HG02981 (cell line): ENCODE data around the gene UBLCP1.

Experiments
- ATAC-seq: cut with Tn5 transposase; IDR thresholded peaks from one replicate; pipeline ENCODE4 v1.9.1; 2021; ENCODE audit warnings: mild to moderate bottlenecking, moderate library complexity; ENCODE audit not compliant: unreplicated experiment

The UBLCP1 gene

DNA sequence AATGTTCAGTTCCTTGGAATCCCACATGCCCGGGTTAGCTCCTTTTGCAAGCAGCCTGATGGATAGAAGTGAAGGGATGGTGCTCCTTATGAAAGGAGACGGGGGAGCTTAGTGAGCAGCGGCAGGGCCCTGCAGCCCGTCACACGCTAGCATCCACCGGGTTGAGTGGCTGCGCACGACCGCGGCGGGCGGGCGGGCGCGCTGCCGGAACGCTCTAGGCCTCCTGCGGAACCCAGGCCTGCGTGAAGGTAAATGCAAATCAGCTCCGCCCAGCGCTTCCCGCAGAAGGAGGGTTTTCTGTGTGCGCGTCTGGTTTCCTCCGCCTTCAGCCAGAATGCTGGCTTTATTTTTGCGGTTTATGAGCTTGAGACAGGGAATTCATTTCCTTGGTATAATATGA, 47.4 kb downstream of the UBLCP1 start:
- peak; percentile 44 for ATAC-seq

DNA sequence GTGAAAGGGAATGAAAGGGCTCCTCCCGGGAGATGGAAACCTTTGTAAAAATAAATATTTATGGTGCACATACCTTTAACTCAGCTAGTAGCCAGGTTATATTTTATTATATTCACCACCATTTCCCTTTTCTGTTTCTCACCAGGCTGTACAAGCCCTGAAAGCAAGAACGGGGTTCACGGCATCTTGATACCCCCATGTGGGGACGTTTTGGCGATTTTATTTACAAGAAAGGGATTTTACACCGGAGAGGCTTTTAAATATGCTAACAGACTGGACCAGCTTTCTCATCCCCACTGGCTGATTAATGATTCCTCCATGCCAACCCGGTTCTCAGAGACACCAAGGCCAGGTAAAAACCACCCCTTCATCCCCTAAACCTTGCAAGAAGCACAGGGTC, 48.0 kb downstream of the UBLCP1 start:
- ATAC-seq = no peak

DNA sequence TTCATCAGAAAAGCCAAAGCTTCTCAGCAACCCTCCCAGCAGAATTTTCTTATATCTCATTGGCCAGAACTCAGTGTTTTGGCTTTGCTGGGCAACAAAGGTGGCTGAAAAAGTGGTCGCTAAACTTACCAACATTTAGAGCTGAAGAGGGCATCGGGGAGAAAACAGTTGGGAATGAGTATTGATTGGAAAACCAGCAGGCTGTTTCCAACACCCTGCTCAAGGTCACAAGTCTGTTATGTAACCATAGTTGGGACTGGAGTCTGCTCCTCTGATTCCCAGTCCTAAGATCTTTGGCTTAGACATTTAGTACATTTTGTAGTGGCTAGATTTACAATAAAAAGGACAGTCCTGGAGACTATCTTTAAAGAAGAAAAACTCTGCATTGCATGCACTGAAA, 50.1 kb downstream of the UBLCP1 start:
- ATAC-seq = no peak

DNA sequence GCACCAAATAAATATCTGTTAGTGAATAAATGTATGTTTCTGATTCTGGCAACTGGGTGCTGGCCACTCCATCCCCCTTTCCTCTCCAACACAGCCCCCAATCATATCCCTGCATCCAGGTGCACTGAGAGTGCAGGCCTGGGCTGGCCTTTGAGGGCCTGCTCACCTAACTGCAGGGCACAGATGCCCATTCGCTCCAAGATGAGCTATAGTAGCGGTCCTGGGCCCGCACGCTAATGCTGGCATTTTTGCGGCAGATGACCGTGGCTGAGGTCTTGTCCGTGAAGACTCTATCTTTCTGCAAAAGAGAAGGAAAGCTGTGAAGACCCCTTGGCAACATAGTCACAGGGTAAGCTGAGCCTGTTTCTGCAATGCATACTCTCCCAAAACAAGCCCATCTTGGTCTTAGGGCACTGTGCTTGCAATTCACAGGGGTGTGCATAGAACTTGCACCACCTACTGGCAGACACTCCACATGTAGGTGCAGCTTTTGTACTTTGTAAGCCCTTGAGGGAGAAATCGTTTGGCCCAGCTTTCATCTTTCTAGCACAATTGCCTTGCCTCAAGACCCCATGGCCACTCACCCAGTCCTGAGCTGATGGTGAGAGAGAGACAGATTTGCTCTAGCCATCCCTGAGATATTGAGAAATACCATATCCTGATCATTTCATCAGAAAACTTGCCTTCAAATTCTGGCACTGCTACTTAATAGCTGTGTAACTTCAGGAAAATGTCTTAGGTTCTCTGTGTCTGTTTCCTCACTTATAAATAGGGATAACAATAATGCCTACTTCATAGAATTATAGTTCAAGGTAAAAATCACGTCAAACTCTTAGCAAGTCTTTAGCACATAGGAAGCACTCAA, 53.7 kb downstream of the UBLCP1 start:
- ATAC-seq = peak; percentile 78

DNA sequence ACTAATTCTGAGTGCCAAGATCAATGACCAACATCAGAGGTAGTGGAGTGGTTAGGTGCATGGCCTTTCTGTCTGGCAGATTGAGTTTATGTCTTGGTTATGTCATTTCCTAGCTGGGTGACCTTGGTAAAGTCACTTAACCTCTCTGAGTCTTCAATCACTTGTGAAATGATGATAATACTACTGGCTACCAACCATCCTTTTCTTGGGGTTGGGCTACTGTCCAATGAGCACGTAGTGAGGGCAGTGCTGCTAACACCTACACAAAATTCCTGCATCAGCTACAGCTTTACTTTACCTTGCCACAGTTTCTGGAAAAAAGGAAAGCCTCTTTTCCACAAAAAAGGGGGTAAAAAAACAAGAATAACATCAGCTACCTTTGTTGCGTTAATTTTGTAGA, 54.8 kb downstream of the UBLCP1 start:
- no peak for ATAC-seq

DNA sequence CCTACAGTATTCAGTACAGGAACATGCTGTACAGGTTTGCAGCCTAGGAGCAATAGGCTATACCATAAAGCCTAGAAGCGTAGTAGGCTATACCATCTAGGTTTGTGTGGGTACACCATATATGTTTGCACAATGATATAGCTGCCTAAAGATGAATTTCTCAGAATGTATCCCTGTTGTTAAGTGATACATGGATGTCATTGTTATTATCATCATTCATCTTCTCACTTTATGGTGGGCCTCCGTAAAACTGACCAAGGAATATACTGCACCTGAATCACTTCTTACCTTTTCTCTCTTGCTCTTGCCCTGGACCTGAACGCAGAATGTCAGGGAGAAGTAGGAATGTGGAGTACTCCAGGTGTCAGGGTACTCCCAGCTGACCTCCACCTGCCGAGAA, 55.4 kb downstream of the UBLCP1 start:
- no peak for ATAC-seq

DNA sequence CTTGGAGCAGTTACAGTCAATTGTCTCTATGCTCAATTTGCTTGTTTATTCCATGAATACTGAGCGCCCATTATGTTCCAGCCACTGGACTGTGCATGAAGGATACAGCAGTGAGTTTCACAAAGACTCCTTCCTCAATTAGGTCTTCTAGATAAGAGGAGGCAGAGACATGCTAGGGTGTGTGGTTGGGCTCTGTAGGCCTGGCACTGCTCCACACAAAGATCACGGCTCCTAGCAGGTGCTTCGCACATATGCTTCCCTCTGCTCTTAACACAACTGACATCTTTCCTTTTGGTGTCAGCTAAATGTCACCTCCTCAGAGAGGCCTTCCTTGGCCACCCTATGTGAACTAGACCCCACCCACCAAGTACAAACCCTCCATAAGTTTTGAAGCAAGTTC, 56.3 kb downstream of the UBLCP1 start:
- no peak for ATAC-seq

DNA sequence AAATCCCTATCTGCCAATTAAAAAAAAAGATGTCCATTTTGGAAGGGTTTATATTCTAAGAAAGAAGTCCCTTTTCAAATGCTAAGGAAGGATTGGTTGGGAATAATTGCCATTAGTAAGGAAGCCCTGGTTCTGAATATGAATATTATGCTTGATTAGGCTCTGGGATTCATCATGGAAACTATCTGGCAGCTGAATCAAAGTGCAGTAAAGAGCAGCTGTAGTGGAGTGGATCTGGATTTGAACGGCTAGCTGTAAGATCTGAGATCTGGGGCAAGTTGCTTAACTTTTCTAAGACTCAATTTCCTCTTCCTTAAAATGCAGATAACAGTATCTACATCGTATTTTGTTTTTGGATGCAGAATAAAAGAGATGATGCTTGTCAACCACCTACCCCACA, 56.7 kb downstream of the UBLCP1 start:
- no peak for ATAC-seq

DNA sequence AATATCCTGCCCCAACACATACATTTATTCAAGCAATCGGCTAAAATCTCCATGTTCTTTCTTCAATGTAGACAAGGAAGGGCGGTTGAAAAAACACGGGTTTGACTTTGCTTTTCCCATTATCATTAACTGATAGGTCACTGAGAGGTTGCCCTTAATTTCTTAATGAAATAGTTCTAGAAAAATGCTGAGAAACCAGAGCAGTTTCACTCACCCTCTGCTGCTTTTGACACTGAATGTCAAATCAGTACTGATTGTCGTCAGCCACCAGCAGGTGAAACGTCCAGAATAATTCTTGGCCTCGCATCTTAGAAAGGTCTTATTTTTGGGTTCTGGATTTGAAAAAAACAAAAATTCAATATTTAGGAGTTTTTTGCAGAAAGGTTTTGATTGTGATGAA, 59.1 kb downstream of the UBLCP1 start:
- no peak for ATAC-seq

DNA sequence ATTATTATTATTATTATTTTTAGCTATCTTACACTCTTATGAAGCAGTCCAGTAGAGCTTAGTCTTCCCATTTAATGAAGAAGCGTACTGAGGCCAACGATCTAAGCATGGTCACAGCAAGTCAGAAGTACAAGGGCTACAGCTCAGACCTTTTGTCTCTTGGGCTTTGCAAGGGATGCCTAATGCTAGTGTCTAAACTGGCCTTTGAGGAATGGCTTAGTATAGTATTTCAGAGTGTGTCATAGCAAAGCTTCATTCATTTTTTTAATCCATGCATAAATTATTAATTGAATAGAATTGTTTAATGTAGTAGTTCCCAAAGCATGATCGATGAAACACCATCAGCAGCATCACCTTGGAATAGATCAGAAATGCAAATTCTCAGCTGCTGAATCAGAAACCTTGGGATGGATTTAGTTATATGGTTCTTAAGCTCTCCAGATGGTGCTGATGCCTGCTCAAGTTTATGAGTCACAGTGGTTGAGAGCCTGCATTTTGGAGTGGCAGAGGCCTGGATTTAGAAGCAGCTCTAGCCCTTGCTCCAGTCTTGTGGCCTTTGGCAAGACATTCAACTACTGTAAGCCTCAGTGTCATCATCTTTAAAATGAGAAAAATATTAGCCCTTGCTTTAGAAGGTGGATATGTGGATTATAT, 61.1 kb downstream of the UBLCP1 start:
- ATAC-seq = no peak

DNA sequence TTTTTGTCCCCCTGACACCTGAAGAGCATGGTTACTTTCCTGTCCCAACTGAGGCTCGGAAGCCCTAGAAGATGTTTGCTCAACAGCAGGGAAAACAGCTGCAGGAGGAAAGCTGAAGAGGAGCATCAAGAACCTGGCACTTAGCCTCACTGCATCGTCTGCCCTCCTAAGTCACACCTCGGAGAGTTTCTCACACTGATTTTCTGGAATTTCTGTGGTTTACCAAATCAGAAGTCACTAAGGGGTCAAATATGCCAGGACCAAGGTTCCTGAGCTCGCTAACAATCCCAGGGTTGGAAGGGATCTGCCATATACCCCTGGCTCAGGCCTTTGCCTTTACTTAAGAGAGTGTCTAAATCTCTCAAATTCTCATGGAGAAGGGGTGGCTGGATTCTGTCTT, 61.9 kb downstream of the UBLCP1 start:
- no peak for ATAC-seq

DNA sequence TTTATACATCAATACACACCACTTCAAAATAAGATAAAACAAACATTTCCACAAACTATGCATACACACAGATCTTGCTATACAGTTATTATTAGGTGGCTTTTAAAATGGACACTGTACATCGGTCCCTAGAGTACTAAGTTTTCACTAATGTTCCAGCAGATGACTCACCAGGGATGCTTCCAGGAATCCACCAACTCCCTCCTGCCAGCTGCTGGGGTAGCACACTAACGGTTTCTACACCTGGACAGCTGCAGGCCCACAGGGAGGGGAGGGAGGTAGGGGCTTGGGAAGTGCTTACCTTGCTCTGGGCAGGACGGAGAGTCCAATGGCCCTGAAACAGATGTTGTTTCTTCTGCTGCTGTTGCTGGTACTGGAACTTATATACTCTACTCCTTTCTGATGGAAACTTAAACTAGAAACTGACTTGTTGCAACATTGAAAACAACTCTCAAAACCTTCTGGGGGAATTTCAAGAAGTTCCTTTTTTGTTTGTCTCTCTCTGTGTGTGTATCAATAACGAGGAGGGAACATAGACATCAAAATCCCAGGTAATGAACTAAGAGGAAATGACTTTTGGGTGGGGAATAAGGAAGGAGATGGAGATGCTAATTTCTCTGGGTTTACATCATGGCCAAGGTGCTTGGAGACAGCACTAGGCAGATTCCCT, 67.2 kb downstream of the UBLCP1 start, which contains the start of gene IL12B:
Gene IL12B, minus strand, starts transcription at position 357 of the 670 bp plus-strand sequence. CDS start 3,705 bp downstream, outside the sequence.
- ATAC-seq = no peak

DNA sequence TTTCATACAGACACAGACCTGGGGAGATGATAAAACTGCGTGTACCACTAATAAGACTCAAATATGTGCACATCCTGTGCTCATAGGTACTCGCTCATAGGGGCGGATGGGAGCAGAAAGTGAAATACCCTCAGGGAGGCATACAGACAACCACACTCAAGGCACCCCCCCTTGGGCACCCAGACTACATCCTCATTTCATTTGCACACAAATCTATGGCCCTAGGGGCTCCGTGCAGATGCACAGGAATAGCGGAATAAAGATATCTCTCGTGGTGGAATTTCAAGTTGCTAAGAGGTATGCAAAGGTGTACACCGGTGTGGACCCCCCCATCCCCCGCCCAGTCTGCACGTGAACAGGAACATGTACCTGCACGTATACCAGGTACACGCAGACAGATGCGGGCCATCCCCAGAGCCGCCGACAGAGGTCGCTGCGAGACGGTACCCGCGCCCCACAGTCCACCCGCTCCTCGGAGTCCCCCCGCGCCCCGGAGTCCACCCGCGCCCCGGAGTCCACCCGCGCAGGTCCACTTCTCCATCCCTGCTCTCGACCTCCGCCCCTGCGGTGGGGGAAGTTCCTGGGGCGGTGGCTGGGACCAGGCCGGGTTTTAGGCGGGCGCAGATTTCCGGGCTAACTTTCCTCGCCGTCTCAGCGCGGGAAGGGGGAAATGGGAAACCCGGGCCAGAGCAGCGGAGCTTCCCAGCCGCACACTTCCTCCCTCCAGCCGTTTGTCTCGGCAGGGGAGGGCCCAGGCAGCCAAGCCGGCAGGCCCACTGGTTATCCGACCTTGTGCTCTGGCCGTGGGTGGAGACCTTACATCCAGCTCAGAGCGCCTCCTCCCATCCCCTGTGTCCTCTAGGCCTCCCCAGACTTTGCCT, 68.2 kb downstream of the UBLCP1 start:
- peak; percentile 55 for ATAC-seq

DNA sequence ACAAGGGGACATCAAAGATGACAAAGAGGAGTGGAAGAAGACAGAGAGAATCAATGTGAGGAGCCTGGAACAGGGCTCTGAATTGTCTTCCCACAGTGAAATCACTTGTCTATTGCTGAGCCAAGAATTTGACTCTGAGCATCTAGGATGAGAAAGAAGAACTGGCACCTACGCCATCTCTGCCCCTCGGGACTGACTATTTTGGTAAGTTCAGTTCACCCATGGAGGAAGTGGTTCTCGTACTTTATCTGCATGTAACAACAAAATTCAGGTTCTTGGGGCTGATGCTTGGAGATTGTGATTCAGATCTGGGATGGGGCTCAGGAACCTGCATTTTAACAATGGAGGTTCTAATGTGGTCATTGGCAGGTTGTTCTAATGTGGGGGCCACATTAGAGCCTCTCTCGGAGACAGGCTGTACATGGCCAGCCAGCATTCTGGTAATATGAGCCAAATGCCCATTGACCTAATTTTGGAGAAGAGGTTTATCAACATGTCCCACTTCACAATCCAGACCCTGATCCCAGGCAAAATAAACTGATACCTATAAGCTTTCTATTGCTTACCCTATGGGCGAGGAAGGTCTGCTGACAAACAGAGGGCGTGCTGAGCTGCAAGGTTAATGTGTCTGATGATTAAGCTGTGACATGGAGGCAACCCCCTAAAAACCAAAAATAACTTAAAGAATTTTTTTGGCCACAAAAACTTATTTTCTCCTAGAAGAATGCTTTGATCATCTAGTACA, 69.9 kb downstream of the UBLCP1 start:
- no peak for ATAC-seq

DNA sequence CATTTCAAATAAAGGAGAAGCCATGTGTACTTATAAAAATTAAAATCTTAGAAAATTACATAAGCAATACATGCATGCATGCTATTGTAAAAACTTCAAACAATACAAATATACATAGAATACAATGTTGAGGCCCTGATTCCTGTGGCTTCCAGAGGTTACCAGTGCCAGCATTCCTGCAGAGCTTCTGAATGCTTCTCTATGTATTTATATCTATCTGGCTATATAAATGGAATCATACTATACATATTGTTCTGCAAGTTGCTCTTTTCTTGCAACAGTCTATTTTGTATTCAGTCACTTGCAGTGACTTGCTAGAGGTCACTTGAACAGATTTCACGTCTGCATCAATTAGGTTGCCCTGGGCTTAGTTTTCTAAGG, 70.4 kb downstream of the UBLCP1 start:
- ATAC-seq = no peak
